GM12874 (cell line): ENCODE results near the gene TST.

Experiments used
- CTCF ChIP-seq: IDR thresholded peaks from 2 replicates; pipeline ENCODE4 v1.5.1; 2011; ENCODE audit warnings: low read depth, mild to moderate bottlenecking, control low read depth, low read length, moderate library complexity; ENCODE audit not compliant: insufficient read depth

TST gene

GRCh38 chr22:37036655-37037377 lies 17.6 kb upstream of the TST start:
- no peak for TF ChIP-seq CTCF

GRCh38 chr22:37033605-37034430 lies 14.6 kb upstream of the TST start:
- TF ChIP-seq CTCF = no peak

GRCh38 chr22:37032535-37033460 lies 13.6 kb upstream of the TST start:
- TF ChIP-seq CTCF = no peak

GRCh38 chr22:37032134-37032534 lies 12.9 kb upstream of the TST start:
- no peak for TF ChIP-seq CTCF

- TF ChIP-seq CTCF = no peak
These were observed 11.5 kb upstream of the TST start for GRCh38 chr22:37030560-37031281.

GRCh38 chr22:37028692-37029674 lies 9.7 kb upstream of the TST start:
- no peak for TF ChIP-seq CTCF
